ENCODE measurements around the gene HAUS3. TPM values are rescaled to one million over a fixed set of nuclear protein-coding genes. Genes with fewer than 3 reads are reported as not detected.

The HAUS3 gene
- total RNA-seq, 1 donor from 2014 or later: 24.4 TPM

DNA sequence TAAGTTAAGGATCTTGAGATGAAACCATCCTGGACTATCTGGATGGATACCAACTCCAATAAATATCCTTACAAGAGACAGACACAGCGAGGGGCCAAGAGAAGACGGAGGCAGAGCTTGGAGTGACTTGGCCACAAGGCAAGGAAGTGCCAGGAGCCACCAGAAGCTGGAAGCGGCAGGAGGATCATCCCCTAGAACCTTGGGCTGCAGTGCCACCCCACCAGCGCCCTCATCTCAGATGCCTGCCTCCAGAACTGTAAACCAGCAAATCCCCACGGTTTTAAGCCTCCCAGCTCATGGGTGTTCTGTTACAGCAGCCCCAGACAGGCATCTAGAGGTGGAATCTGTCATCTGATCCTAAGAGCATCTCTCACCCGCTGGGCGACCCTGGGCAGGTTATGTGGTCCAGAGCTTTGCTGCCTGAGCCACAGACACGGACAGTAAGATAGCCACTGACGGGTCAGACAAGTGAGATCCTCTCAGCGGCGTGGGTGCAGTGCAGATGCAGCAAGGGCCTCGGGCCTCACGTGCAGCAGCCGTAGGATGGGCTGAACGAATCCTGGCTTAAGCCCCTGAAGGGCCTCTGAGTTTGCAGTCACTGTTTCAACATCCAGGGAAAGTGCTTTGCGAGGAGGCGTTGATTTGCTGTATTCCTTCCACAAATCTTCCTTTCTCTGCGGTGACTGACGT is 45.1 kb upstream of the HAUS3 start:
- no peaks in the 10 kb centered on the region for H3K36me3 ChIP-seq
- H2AFZ ChIP-seq (replicated peaks): peak overlapping the region; percentile 13
- DNase-seq (ENCODE audit: low spot score): peak; percentile 45
- H3K79me2 ChIP-seq (ENCODE audit: low read depth): no peaks in the 10 kb centered on the region
- Mint-ChIP-seq H3K27me3 (ENCODE audit: insufficient read depth, low read depth) (peaks cover 16% of the 10 kb centered on the region), H3K9me3 (peaks cover 3% of the 10 kb centered on the region), H3K4me1 (peaks cover 12% of the 10 kb centered on the region), H3K27ac (no peak overlapping the region), H3K4me3 (no peak overlapping the region), H3K36me3 (no peaks in the 10 kb centered on the region)
- H3K9ac ChIP-seq: no peak overlapping the region
- H3K9me3 ChIP-seq (ENCODE audit: low read depth): no peaks in the 10 kb centered on the region
- H3F3A ChIP-seq (ENCODE audit: low read depth): no peaks in the 10 kb centered on the region
- peak overlapping the region; percentile 27 for H3K4me2 ChIP-seq
- no peak overlapping the region for H3K4me3 ChIP-seq
- H4K20me1 ChIP-seq (ENCODE audit: low read depth): no peaks in the 10 kb centered on the region
- H3K4me1 ChIP-seq: peaks cover 19% of the 10 kb centered on the region
- H3K27me3 ChIP-seq: no peaks in the 10 kb centered on the region
- no peak overlapping the region for H3K27ac ChIP-seq
- TF ChIP-seq EZH2phosphoT487 (IDR thresholded peaks at IDR 0.05) (no peak), EZH2 (IDR thresholded peaks at IDR 0.05) (no peak)
- TF ChIP-seq, protein P1, sequence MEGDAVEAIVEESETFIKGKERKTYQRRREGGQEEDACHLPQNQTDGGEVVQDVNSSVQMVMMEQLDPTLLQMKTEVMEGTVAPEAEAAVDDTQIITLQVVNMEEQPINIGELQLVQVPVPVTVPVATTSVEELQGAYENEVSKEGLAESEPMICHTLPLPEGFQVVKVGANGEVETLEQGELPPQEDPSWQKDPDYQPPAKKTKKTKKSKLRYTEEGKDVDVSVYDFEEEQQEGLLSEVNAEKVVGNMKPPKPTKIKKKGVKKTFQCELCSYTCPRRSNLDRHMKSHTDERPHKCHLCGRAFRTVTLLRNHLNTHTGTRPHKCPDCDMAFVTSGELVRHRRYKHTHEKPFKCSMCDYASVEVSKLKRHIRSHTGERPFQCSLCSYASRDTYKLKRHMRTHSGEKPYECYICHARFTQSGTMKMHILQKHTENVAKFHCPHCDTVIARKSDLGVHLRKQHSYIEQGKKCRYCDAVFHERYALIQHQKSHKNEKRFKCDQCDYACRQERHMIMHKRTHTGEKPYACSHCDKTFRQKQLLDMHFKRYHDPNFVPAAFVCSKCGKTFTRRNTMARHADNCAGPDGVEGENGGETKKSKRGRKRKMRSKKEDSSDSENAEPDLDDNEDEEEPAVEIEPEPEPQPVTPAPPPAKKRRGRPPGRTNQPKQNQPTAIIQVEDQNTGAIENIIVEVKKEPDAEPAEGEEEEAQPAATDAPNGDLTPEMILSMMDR (IDR thresholded peaks at IDR 0.05): no peak

DNA sequence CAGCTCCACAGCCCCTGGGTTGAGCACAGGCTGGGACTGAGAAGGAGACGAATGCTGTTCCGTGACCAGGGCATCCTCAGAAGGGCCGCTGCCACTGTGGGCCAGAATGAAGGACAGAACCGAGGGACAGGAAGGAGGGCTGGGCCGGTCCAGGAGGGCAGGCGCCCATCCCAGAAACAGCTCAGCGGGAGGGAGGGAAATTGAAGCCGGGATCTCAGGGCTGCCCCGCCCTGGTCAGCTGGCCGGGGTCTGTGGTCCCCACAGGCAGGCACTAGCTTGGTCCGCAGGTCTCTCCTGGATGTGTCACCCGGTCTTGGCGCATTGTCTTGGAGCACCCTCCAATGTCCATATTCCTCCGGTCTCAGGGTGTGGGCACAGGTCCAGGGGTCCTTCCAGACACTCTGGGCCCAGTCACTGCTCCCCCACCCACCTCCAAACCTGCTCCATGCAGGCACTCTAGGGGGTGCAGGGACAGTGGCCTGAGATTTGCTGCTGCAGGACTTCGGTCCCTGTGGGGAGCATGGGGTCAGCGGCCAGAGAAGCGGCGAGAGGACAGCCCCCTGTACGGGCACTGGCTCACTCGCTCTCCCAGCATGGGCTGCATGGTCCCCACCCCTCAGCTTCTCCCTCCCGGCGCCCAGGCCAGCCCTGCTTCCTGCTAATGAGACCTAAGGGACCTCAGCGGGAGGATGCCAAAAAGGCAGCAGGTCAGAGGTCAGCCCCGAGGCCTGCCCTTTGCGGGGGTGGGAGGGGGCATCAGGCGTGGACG is 43.9 kb upstream of the HAUS3 start:
- no peaks in the 10 kb centered on the region for H3K9me3 ChIP-seq (ENCODE audit: low read depth)
- H3K27me3 ChIP-seq: no peaks in the 10 kb centered on the region
- H3K4me1 ChIP-seq: peaks cover 19% of the 10 kb centered on the region
- Mint-ChIP-seq H3K27ac (no peak overlapping the region), H3K36me3 (no peaks in the 10 kb centered on the region), H3K9me3 (peaks cover 3% of the 10 kb centered on the region), H3K4me3 (no peak overlapping the region), H3K27me3 (ENCODE audit: insufficient read depth, low read depth) (peaks cover 13% of the 10 kb centered on the region), H3K4me1 (peaks cover 12% of the 10 kb centered on the region)
- no peak overlapping the region for H2AFZ ChIP-seq (replicated peaks)
- H3K36me3 ChIP-seq: no peaks in the 10 kb centered on the region
- no peaks in the 10 kb centered on the region for H3F3A ChIP-seq (ENCODE audit: low read depth)
- DNase-seq (ENCODE audit: low spot score): no peak
- no peaks in the 10 kb centered on the region for H4K20me1 ChIP-seq (ENCODE audit: low read depth)
- H3K4me3 ChIP-seq: no peak overlapping the region
- no peak overlapping the region for H3K27ac ChIP-seq
- H3K9ac ChIP-seq: no peak overlapping the region
- TF ChIP-seq, protein P1 (IDR thresholded peaks at IDR 0.05): no peak
- TF ChIP-seq EZH2phosphoT487 (IDR thresholded peaks at IDR 0.05) (no peak), EZH2 (IDR thresholded peaks at IDR 0.05) (no peak)
- H3K4me2 ChIP-seq: peak overlapping the region; percentile 27
- H3K79me2 ChIP-seq (ENCODE audit: low read depth): no peaks in the 10 kb centered on the region

DNA sequence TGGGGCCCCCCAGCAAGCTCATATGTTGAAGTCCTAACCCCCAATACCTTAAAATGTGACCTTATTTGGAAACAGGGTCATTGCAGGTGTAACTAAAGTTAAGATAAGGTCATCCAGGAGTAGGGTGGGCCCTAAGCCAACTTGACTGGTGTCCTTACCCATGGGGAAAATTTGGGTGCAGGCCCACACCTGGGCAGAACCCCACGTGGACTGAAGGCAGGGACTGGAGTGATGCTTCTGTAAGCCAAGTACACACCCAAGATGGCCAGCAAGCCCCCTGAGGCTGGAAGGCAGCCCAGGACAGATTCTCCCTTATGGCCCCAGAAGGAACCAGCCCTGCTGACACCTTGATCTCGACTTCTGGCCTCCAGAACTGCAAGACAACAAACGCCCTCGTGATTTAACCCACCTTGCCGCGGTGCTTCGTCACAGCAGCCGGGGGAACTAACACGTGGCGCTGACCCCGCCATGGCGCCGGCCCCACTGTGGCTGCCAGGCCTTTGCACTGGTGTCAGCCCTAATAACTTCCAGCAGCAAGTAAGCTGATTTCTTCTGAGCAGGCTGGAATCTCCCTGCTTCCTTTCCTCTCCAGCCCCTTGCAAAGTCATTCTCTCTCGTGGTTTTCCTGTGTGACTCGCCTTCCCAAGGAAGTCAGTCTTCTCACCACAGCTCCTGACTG is 43.2 kb upstream of the HAUS3 start:
- no peaks in the 10 kb centered on the region for H3K36me3 ChIP-seq
- H3K36me3 Mint-ChIP-seq: no peaks in the 10 kb centered on the region
- no peaks in the 10 kb centered on the region for H4K20me1 ChIP-seq (ENCODE audit: low read depth)
- peaks cover 19% of the 10 kb centered on the region for H3K4me1 ChIP-seq
- peaks cover 12% of the 10 kb centered on the region for H3K4me1 Mint-ChIP-seq
- peaks cover 13% of the 10 kb centered on the region for H3K27me3 Mint-ChIP-seq (ENCODE audit: insufficient read depth, low read depth)
- peaks cover 3% of the 10 kb centered on the region for H3K9me3 Mint-ChIP-seq
- no peaks in the 10 kb centered on the region for H3K9me3 ChIP-seq (ENCODE audit: low read depth)
- H3K27ac Mint-ChIP-seq: no peak overlapping the region
- DNase-seq (ENCODE audit: low spot score): no peak
- H2AFZ ChIP-seq (replicated peaks): no peak overlapping the region
- H3K27ac ChIP-seq: no peak overlapping the region
- no peak overlapping the region for H3K9ac ChIP-seq
- no peak overlapping the region for H3K4me2 ChIP-seq
- TF ChIP-seq, protein P1 (IDR thresholded peaks at IDR 0.05): no peak
- TF ChIP-seq EZH2phosphoT487 (IDR thresholded peaks at IDR 0.05): no peak
- no peaks in the 10 kb centered on the region for H3K79me2 ChIP-seq (ENCODE audit: low read depth)
- no peaks in the 10 kb centered on the region for H3F3A ChIP-seq (ENCODE audit: low read depth)
- no peak overlapping the region for H3K4me3 Mint-ChIP-seq
- H3K4me3 ChIP-seq: no peak overlapping the region
- no peaks in the 10 kb centered on the region for H3K27me3 ChIP-seq

Measured in neural progenitor cell (in vitro differentiated cells).